Measurements from ENCODE around the gene TNRC6A. TPM values are rescaled to one million over a fixed set of nuclear protein-coding genes. Genes with fewer than 3 reads are reported as not detected.
A peak's percentile ranks its signal among the peaks of the same experiment; 100 is the strongest.

The TNRC6A gene
- total and polyA plus RNA-seq, 2 experiments from 2014 or later, result 24.5 to 33.1 TPM

DNA sequence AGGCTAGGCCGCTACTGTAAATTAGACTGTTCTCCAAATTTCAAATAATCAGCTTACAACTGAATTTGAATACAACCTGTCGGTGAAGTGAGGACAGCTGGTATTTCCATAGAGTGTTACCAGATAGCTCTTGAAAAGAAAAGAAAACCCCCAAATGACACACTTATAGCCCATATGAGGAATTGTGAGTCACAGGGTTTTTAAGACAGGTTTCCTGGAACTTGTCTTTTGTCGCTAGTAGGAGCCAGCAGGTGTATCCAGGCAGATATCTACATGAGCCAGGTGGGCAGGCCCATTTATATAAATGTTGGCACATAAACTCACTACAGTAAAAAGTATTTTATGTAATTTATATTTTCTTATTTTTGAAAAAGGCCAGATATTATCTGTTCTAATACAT, 24.0 kb downstream of the TNRC6A start:
- no peak for TF ChIP-seq CTCF (IDR thresholded peaks at IDR 0.05; ENCODE audit: low read depth, low read length)
- no peak for DNase-seq (ENCODE audit: low read depth in 1 of 2, low spot score in 1 of 2)

DNA sequence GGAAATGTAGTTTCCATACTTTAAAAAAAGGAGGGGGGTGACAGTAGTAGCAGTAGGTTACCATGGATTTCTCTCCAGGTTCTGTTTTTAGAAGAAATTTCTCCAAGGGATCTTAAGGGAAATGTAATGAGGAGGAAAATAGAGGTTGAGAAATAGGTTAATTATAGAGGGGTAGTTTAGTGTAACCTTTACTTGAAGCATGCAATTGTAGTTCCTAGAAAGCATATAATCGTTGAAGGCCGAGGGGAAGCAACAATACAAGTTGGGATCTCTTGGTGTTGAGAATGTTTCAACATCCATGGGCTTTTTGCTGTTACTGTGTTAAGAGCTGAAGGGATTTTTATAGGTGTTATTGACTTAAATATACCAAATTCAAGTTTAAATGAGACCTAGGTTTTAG, 25.1 kb downstream of the TNRC6A start:
- no peaks in the 10 kb centered on the region for H3K9me3 ChIP-seq (ENCODE audit: low read depth)
- H3K4me1 ChIP-seq (ENCODE audit: low read depth), result peaks cover 21% of the 10 kb centered on the region
- peaks cover 4% of the 10 kb centered on the region for H3K36me3 ChIP-seq
- H3K4me3 ChIP-seq, result no peak overlapping the region
- DNase-seq (ENCODE audit: low read depth in 1 of 2, low spot score in 1 of 2), result no peak
- no peak for TF ChIP-seq CTCF (IDR thresholded peaks at IDR 0.05; ENCODE audit: low read depth, low read length)
- H3K27ac ChIP-seq, result no peak overlapping the region
- no peaks in the 10 kb centered on the region for H3K27me3 ChIP-seq

More for the DNA sequence above, 24.0 kb downstream of the TNRC6A start:
- H3K27ac ChIP-seq, result no peak overlapping the region
- H3K36me3 ChIP-seq, result peaks cover 4% of the 10 kb centered on the region
- H3K27me3 ChIP-seq, result no peaks in the 10 kb centered on the region
- H3K9me3 ChIP-seq (ENCODE audit: low read depth), result no peaks in the 10 kb centered on the region
- H3K4me1 ChIP-seq (ENCODE audit: low read depth), result peaks cover 21% of the 10 kb centered on the region
- H3K4me3 ChIP-seq, result no peak overlapping the region

- no peak for TF ChIP-seq CTCF (IDR thresholded peaks at IDR 0.05; ENCODE audit: low read depth, low read length)
- no peaks in the 10 kb centered on the region for H3K27me3 ChIP-seq
- H3K4me1 ChIP-seq (ENCODE audit: low read depth), result peaks cover 21% of the 10 kb centered on the region
- peak in 1 of 2 donors; percentile 26 for DNase-seq (ENCODE audit: low read depth in 1 of 2, low spot score in 1 of 2)
- H3K9me3 ChIP-seq (ENCODE audit: low read depth), result no peaks in the 10 kb centered on the region
- H3K27ac ChIP-seq, result peak overlapping the region; percentile 3
- H3K4me3 ChIP-seq, result no peak overlapping the region
- peaks cover 4% of the 10 kb centered on the region for H3K36me3 ChIP-seq
These were observed 25.9 kb downstream of the TNRC6A start for GRCh38 chr16:24755201-24755874.

DNA sequence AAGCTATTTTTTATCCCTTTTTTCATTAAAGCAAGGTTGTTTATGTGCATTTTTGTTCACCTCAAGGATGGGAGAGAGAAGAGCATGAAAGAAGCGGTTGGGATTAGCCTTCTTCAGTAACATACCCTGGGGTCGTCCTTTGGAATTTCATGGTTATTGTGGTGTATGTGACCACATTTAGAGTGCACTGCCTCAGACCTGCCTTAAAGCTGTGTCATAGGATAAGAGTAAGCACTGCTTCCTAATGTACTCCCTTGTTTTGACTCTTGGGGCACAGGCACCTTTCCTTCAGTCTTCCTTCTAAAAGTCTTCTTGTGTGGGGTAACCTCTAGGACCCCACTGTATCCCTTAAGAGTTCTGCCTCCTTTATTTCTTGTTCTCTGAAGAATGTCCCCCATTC, 28.9 kb downstream of the TNRC6A start:
- no peaks in the 10 kb centered on the region for H3K27me3 ChIP-seq
- H3K36me3 ChIP-seq, result no peaks in the 10 kb centered on the region
- peaks cover 14% of the 10 kb centered on the region for H3K4me1 ChIP-seq (ENCODE audit: low read depth)
- no peak overlapping the region for H3K4me3 ChIP-seq
- H3K9me3 ChIP-seq (ENCODE audit: low read depth), result no peaks in the 10 kb centered on the region
- H3K27ac ChIP-seq, result no peak overlapping the region
- peak in 1 of 2 donors; percentile 6 for DNase-seq (ENCODE audit: low read depth in 1 of 2, low spot score in 1 of 2)
- no peak for TF ChIP-seq CTCF (IDR thresholded peaks at IDR 0.05; ENCODE audit: low read depth, low read length)

DNA sequence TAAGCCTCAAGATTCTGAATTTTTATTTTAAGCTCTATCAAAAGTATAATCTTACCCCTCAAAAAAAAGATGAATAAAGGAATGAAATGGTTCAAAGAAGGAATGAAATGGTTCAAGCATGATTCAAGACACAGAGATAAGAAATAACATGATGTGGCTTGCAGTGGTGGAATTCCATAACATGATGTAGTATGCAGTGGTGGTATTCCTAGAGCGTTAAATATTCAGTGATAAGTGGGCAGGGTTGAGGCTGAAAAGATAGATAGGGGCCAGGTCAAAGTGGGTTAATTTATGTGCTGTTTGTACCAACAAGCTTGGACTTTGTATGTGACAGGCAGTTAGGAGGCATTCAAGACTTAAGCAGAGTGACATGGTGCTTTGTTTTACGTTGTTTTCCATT, 29.6 kb downstream of the TNRC6A start:
- Histone ChIP-seq H3K27ac (no peak overlapping the region), H3K27me3 (no peaks in the 10 kb centered on the region), H3K9me3 (ENCODE audit: low read depth) (no peaks in the 10 kb centered on the region), H3K4me1 (ENCODE audit: low read depth) (peaks cover 7% of the 10 kb centered on the region), H3K36me3 (no peaks in the 10 kb centered on the region), H3K4me3 (no peak overlapping the region)
- no peak for DNase-seq (ENCODE audit: low read depth in 1 of 2, low spot score in 1 of 2)
- TF ChIP-seq CTCF (IDR thresholded peaks at IDR 0.05; ENCODE audit: low read depth, low read length), result no peak
